Lower leg skin (tissue), 3 donors: ENCODE measurements around the gene CD37.

Source experiments
- CTCF ChIP-seq, 3 donors: fragments of 450-650 bp; IDR thresholded peaks; one replicate each; pipeline ENCODE4 v1.5.1; 2016; ENCODE audit warnings: antibody characterized with exemption in 3 of 3, mild to moderate bottlenecking in 3 of 3, moderate library complexity in 2 of 3
- POLR2A ChIP-seq, 2 donors: fragments of 450-650 bp; IDR thresholded peaks; one replicate each; pipeline ENCODE4 v1.6.1; 2016 to 2017; ENCODE audit warnings: antibody characterized with exemption in 2 of 2, mild to moderate bottlenecking in 1 of 2, moderate library complexity in 1 of 2

DNA sequence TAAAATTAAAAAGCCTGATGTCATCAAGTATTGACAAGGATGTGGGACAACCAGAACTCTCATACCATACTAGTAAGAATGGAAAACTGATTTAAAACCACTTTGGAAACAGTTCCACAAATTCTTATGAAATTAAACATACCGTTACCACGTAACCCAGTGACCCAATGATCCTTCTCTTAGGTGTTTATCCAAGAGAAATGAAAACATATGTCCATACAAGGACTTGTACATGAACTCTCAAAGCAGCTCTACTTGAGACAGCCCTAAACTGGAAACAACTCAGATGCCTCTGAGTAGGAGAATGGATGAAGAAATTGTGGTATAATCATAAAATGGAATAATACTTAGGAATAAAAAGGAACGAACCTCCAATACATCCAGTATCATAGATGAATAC, 37.8 kb upstream of the CD37 start:
- TF ChIP-seq POLR2A (IDR thresholded peaks at IDR 0.05): no peak
- TF ChIP-seq CTCF (IDR thresholded peaks at IDR 0.05): no peak
